GM23338 (cell line): ENCODE data around the gene PBX3. TPM values are rescaled to one million over a fixed set of nuclear protein-coding genes. Genes with fewer than 3 reads are reported as not detected.

Source experiments
- ATAC-seq: fragments of 200-7000 bp; cut with Tn5 transposase; 3 replicates; pipeline ENCODE4 v1.9.1; 2020
- DNase-seq: peaks from one replicate; pipeline ENCODE4 v3.0.0-alpha.2; 2015; ENCODE audit warnings: low spot score
- H2AFZ ChIP-seq: fragments of 200-600 bp; sonication (generic); 2 replicates; pipeline ENCODE4 v1.8.0; 2016; ENCODE audit warnings: antibody characterized with exemption, mild to moderate bottlenecking, moderate library complexity
- H3F3A ChIP-seq: fragments of 200-600 bp; sonication (generic); replicated peaks from 2 replicates; pipeline ENCODE4 v1.8.0; 2017; ENCODE audit warnings: antibody characterized with exemption, mixed run types, low read depth
- H3K27ac ChIP-seq: fragments of 200-600 bp; sonication (generic); 2 replicates; pipeline ENCODE4 v1.6.1; 2016; ENCODE audit warnings: low read depth
- H3K27me3 ChIP-seq: fragments of 200-600 bp; sonication (generic); 2 replicates; pipeline ENCODE4 v1.8.0; 2016; ENCODE audit warnings: mild to moderate bottlenecking, mixed run types, moderate library complexity; ENCODE audit not compliant: insufficient read depth
- H3K36me3 ChIP-seq: fragments of 200-600 bp; sonication (generic); 2 replicates; pipeline ENCODE4 v1.8.0; 2016; ENCODE audit warnings: mild to moderate bottlenecking; ENCODE audit not compliant: insufficient read depth
- H3K4me1 ChIP-seq: fragments of 200-600 bp; sonication (generic); 2 replicates; pipeline ENCODE4 v1.8.0; 2016; ENCODE audit warnings: mild to moderate bottlenecking, moderate library complexity; ENCODE audit not compliant: insufficient read depth
- H3K4me2 ChIP-seq: fragments of 200-600 bp; sonication (generic); 2 replicates; pipeline ENCODE4 v1.7.1; 2017; ENCODE audit warnings: mixed run types
- H3K4me3 ChIP-seq: fragments of 200-600 bp; sonication (generic); 2 replicates; pipeline ENCODE4 v1.6.1; 2016; ENCODE audit warnings: mixed run types
- H3K79me2 ChIP-seq: fragments of 200-600 bp; sonication (generic); replicated peaks from 2 replicates; pipeline ENCODE4 v1.8.0; 2017; ENCODE audit warnings: mild to moderate bottlenecking; ENCODE audit not compliant: insufficient read depth
- H3K9me2 ChIP-seq: fragments of 200-600 bp; sonication (generic); 2 replicates; pipeline ENCODE4 v1.8.0; 2017; ENCODE audit not compliant: insufficient read depth
- H4K20me1 ChIP-seq: fragments of 200-600 bp; sonication (generic); replicated peaks from 2 replicates; pipeline ENCODE4 v1.8.0; 2017; ENCODE audit warnings: mild to moderate bottlenecking; ENCODE audit not compliant: insufficient read depth
- H3K27ac Mint-ChIP-seq: 2 replicates; pipeline ENCODE4 v1.8.0; 2020; ENCODE audit warnings: inconsistent platforms, mild to moderate bottlenecking, moderate library complexity, mixed read lengths
- H3K27me3 Mint-ChIP-seq: 3 replicates; pipeline ENCODE4 v1.8.0; 2022; ENCODE audit warnings: low read depth, mild to moderate bottlenecking, moderate library complexity, mixed read lengths, inconsistent platforms; ENCODE audit not compliant: insufficient read depth, poor library complexity
- H3K36me3 Mint-ChIP-seq: 3 replicates; pipeline ENCODE4 v1.8.0; 2021; ENCODE audit warnings: low read depth, mild to moderate bottlenecking, inconsistent platforms, moderate library complexity, mixed read lengths
- H3K4me1 Mint-ChIP-seq: 3 replicates; pipeline ENCODE4 v1.8.0; 2020; ENCODE audit warnings: mild to moderate bottlenecking, inconsistent platforms, mixed read lengths
- H3K4me3 Mint-ChIP-seq: 3 replicates; pipeline ENCODE4 v1.8.0; 2021; ENCODE audit warnings: moderate library complexity, mild to moderate bottlenecking, inconsistent platforms, mixed read lengths
- H3K9me3 Mint-ChIP-seq: 3 replicates; pipeline ENCODE4 v1.8.0; 2020; ENCODE audit warnings: moderate library complexity, mild to moderate bottlenecking, inconsistent platforms, mixed read lengths
- CTCF ChIP-seq, 2 experiments: fragments of 200-600 bp in 1 of 2; sonication (generic) in 1 of 2; conservative IDR thresholded peaks; 2 replicates each; pipeline versions ENCODE4 v1.5.1 to v1.6.1; 2016 to 2017; ENCODE audit warnings: antibody characterized with exemption in 2 of 2, low read depth in 2 of 2, mild to moderate bottlenecking in 2 of 2, moderate library complexity in 1 of 2
- EZH2 ChIP-seq: fragments of 200-600 bp; sonication (generic); IDR thresholded peaks from one replicate; pipeline ENCODE4 v1.8.0; 2017; ENCODE audit warnings: antibody characterized with exemption, mild to moderate bottlenecking, low read depth; ENCODE audit not compliant: unreplicated experiment
- ZNF462 ChIP-seq: fragments of 250-450 bp; sonication (Bioruptor Pico); IDR thresholded peaks from 2 replicates; pipeline ENCODE4 v1.5.0; 2020; ENCODE audit warnings: mild to moderate bottlenecking, moderate library complexity
- polyA plus RNA-seq: library from polyadenylated mRNA; unstranded; fragments of >200 nt; fragmentation: Nextera tagmentation; extraction: Ambion mirVana; gene quantifications from 2 replicates; pipeline ENCODE4 v1.2.1, GENCODE V29; 2016
- total RNA-seq: library from RNA; depleted of rRNA; stranded (reverse); fragments of >200 nt; shearing (Covaris generic); gene quantifications from 2 replicates; pipeline ENCODE4 v1.2.3, GENCODE V29; 2014

Gene PBX3
- total and polyA plus RNA-seq, 2 experiments from 2014 or later: 28.9 to 50.5 TPM

GRCh38 chr9:125789196-125789595, 42.0 kb downstream of the PBX3 start:
- Mint-ChIP-seq H3K27me3 (peaks cover 2% of the 10 kb centered on the region), H3K9me3 (no peaks in the 10 kb centered on the region; the same call in 2 of the 3 replicates), H3K4me3 (no peak overlapping the region), H3K36me3 (peaks cover 3% of the 10 kb centered on the region; the same call in 2 of the 3 replicates), H3K27ac (no peak overlapping the region), H3K4me1 (peaks cover 16% of the 10 kb centered on the region)
- H3F3A ChIP-seq: no peaks in the 10 kb centered on the region
- H3K27ac ChIP-seq: no peak overlapping the region
- peaks cover 8% of the 10 kb centered on the region for H3K4me1 ChIP-seq
- H3K27me3 ChIP-seq: no peaks in the 10 kb centered on the region
- H4K20me1 ChIP-seq: peaks cover 22% of the 10 kb centered on the region
- 0 out of 4 replicates have a peak, but pooled peaks of 1 of the 2 experiments have one; percentile 13 for TF ChIP-seq CTCF (conservative IDR thresholded peaks at IDR 0.05; ENCODE audit: low read depth in 2 of 2)
- TF ChIP-seq EZH2: no peak
- DNase-seq (no peak), ATAC-seq (no peak)
- H3K4me2 ChIP-seq: no peak overlapping the region
- no peak overlapping the region for H3K4me3 ChIP-seq
- H3K36me3 ChIP-seq: no peaks in the 10 kb centered on the region; the same call in 1 of the 2 replicates
- H3K79me2 ChIP-seq: peaks cover 89% of the 10 kb centered on the region
- H2AFZ ChIP-seq: no peak overlapping the region
- H3K9me2 ChIP-seq: no peaks in the 10 kb centered on the region

GRCh38 chr9:125794708-125795107, 47.5 kb downstream of the PBX3 start:
- peaks cover 10% of the 10 kb centered on the region for H4K20me1 ChIP-seq

More at GRCh38 chr9:125794708-125795107, 47.5 kb downstream of the PBX3 start:
- ATAC-seq (no peak), DNase-seq (no peak)
- no peak overlapping the region for H3K4me2 ChIP-seq
- no peak overlapping the region for H3K4me3 ChIP-seq
- H3K36me3 ChIP-seq: no peaks in the 10 kb centered on the region
- H3K4me1 ChIP-seq: peaks cover 6% of the 10 kb centered on the region
- no peaks in the 10 kb centered on the region for H3F3A ChIP-seq
- Mint-ChIP-seq H3K36me3 (no peaks in the 10 kb centered on the region; the same call in 1 of the 3 replicates), H3K4me3 (no peak overlapping the region), H3K27me3 (peaks cover 2% of the 10 kb centered on the region), H3K27ac (no peak overlapping the region), H3K4me1 (peaks cover 11% of the 10 kb centered on the region; the same call in 2 of the 3 replicates), H3K9me3 (no peaks in the 10 kb centered on the region)
- no peak overlapping the region for H3K27ac ChIP-seq
- no peak for TF ChIP-seq ZNF462 (CRISPR knock-in tag)
- no peak for TF ChIP-seq EZH2
- H3K27me3 ChIP-seq: no peaks in the 10 kb centered on the region
- no peak overlapping the region for H2AFZ ChIP-seq
- no peaks in the 10 kb centered on the region for H3K9me2 ChIP-seq
- peaks cover 63% of the 10 kb centered on the region for H3K79me2 ChIP-seq
